WTC11 (cell line): ENCODE results near the gene HHAT.

Experiments used
- NFE2L1 ChIP-seq: sonication (generic); formaldehyde crosslinking; IDR thresholded peaks from 2 replicates; pipeline ENCODE4 v1.8.1; 2023; ENCODE audit warnings: missing genetic modification reagents
- USF2 ChIP-seq: sonication (generic); formaldehyde crosslinking; IDR thresholded peaks from 2 replicates; pipeline ENCODE4 v1.8.1; 2023; ENCODE audit warnings: mild to moderate bottlenecking, missing genetic modification reagents, moderate library complexity
- TF ChIP-seq, protein P1 (sequence below): fragments of 200-600 bp; IDR thresholded peaks from 2 replicates; pipeline ENCODE4 v1.8.0; 2022; ENCODE audit warnings: antibody characterized with exemption

GRCh38 chr1:210321552-210321951 is 7.2 kb upstream of the HHAT start:
- TF ChIP-seq USF2 (CRISPR knock-in tag) (no peak), NFE2L1 (no peak)
- TF ChIP-seq, protein P1, sequence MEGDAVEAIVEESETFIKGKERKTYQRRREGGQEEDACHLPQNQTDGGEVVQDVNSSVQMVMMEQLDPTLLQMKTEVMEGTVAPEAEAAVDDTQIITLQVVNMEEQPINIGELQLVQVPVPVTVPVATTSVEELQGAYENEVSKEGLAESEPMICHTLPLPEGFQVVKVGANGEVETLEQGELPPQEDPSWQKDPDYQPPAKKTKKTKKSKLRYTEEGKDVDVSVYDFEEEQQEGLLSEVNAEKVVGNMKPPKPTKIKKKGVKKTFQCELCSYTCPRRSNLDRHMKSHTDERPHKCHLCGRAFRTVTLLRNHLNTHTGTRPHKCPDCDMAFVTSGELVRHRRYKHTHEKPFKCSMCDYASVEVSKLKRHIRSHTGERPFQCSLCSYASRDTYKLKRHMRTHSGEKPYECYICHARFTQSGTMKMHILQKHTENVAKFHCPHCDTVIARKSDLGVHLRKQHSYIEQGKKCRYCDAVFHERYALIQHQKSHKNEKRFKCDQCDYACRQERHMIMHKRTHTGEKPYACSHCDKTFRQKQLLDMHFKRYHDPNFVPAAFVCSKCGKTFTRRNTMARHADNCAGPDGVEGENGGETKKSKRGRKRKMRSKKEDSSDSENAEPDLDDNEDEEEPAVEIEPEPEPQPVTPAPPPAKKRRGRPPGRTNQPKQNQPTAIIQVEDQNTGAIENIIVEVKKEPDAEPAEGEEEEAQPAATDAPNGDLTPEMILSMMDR: no peak
